SK-N-SH treated with all-trans-retinoic acid at 6 μM for 48 hours (cell line): Measurements from ENCODE around the gene TMEM81.

Experiments
- ATAC-seq: fragments of 200-7000 bp; cut with Tn5 transposase; 3 replicates; pipeline ENCODE4 v1.9.1; 2020; ENCODE audit warnings: mild to moderate bottlenecking, moderate library complexity
- ARNTL ChIP-seq: fragments of 450-650 bp; formaldehyde crosslinking; IDR thresholded peaks from 2 replicates; pipeline ENCODE4 v1.5.0; 2020; ENCODE audit warnings: low read depth, mild to moderate bottlenecking, moderate library complexity, borderline replicate concordance
- BACH2 ChIP-seq: fragments of 250-450 bp; sonication (Bioruptor Pico); IDR thresholded peaks from 2 replicates; pipeline ENCODE4 v1.9.0; 2021; ENCODE audit warnings: mild to moderate bottlenecking, borderline replicate concordance
- CSDC2 ChIP-seq: fragments of 250-450 bp; sonication (Bioruptor Pico); IDR thresholded peaks from 2 replicates; pipeline ENCODE4 v1.5.0; 2020; ENCODE audit warnings: mild to moderate bottlenecking, moderate library complexity
- ESRRG ChIP-seq: fragments of 250-450 bp; sonication (Bioruptor Pico); IDR thresholded peaks from 2 replicates; pipeline ENCODE4 v1.6.1; 2021; ENCODE audit warnings: mild to moderate bottlenecking
- GLIS3 ChIP-seq: fragments of 250-450 bp; sonication (Bioruptor Pico); IDR thresholded peaks from 2 replicates; pipeline ENCODE4 v1.5.0; 2020; ENCODE audit warnings: mild to moderate bottlenecking, moderate library complexity
- ISL1 ChIP-seq: fragments of 250-450 bp; sonication (Bioruptor Pico); IDR thresholded peaks from 2 replicates; pipeline ENCODE4 v2.1.2; 2022; ENCODE audit warnings: mild to moderate bottlenecking, moderate library complexity
- OSR1 ChIP-seq: fragments of 250-450 bp; sonication (Bioruptor Pico); IDR thresholded peaks from 2 replicates; pipeline ENCODE4 v1.8.0; 2022; ENCODE audit warnings: moderate library complexity, mild to moderate bottlenecking, inconsistent platforms
- PPARA ChIP-seq: fragments of 250-450 bp; sonication (Bioruptor Pico); IDR thresholded peaks from 2 replicates; pipeline ENCODE4 v1.5.0; 2020; ENCODE audit warnings: mild to moderate bottlenecking, borderline replicate concordance
- RARB ChIP-seq: fragments of 250-450 bp; sonication (Bioruptor Pico); IDR thresholded peaks from 2 replicates; pipeline ENCODE4 v1.8.0; 2021; ENCODE audit warnings: mild to moderate bottlenecking, moderate library complexity
- SNAI2 ChIP-seq: fragments of 250-450 bp; sonication (Bioruptor Pico); IDR thresholded peaks from 2 replicates; pipeline ENCODE4 v1.5.0; 2020; ENCODE audit warnings: mild to moderate bottlenecking, moderate library complexity
- TOX ChIP-seq: fragments of 250-450 bp; sonication (Bioruptor Pico); IDR thresholded peaks from 2 replicates; pipeline ENCODE4 v1.8.0; 2021; ENCODE audit warnings: mild to moderate bottlenecking, moderate library complexity, borderline replicate concordance
- ZC3H10 ChIP-seq: fragments of 250-450 bp; sonication (Bioruptor Pico); IDR thresholded peaks from 2 replicates; pipeline ENCODE4 v1.5.1; 2021; ENCODE audit warnings: mild to moderate bottlenecking, moderate library complexity
- ZFP3 ChIP-seq: fragments of 250-450 bp; sonication (Bioruptor Pico); IDR thresholded peaks from 2 replicates; pipeline ENCODE4 v1.5.0; 2020; ENCODE audit warnings: mild to moderate bottlenecking, moderate library complexity
- ZNF565 ChIP-seq: fragments of 450-650 bp; formaldehyde crosslinking; conservative IDR thresholded peaks from 2 replicates; pipeline ENCODE4 v1.5.0; 2020; ENCODE audit warnings: low read depth, mild to moderate bottlenecking, moderate library complexity
- ZNF70 ChIP-seq: fragments of 450-650 bp; formaldehyde crosslinking; IDR thresholded peaks from 2 replicates; pipeline ENCODE4 v1.5.0; 2020; ENCODE audit warnings: mild to moderate bottlenecking, moderate library complexity
- ZNF8 ChIP-seq: fragments of 450-650 bp; formaldehyde crosslinking; IDR thresholded peaks from 2 replicates; pipeline ENCODE4 v1.5.0; 2020; ENCODE audit warnings: mild to moderate bottlenecking, moderate library complexity
- TF ChIP-seq, protein P1 (sequence below): fragments of 250-450 bp; sonication (Bioruptor Pico); IDR thresholded peaks from 2 replicates; pipeline ENCODE4 v1.8.0; 2021; ENCODE audit warnings: low read depth, mild to moderate bottlenecking, moderate library complexity, borderline replicate concordance
- TF ChIP-seq, protein P2 (sequence below): fragments of 250-450 bp; sonication (Bioruptor Pico); IDR thresholded peaks from 2 replicates; pipeline ENCODE4 v1.5.1; 2020; ENCODE audit warnings: low read depth, mild to moderate bottlenecking, moderate library complexity
- TF ChIP-seq, protein P3 (sequence below): fragments of 250-450 bp; sonication (Bioruptor Pico); IDR thresholded peaks from 2 replicates; pipeline ENCODE4 v1.5.1; 2021; ENCODE audit warnings: mild to moderate bottlenecking, moderate library complexity
- TF ChIP-seq, protein P4 (sequence below): fragments of 250-450 bp; sonication (Bioruptor Pico); IDR thresholded peaks from 2 replicates; pipeline ENCODE4 v1.5.0; 2020; ENCODE audit warnings: mild to moderate bottlenecking, moderate library complexity

Gene TMEM81

DNA sequence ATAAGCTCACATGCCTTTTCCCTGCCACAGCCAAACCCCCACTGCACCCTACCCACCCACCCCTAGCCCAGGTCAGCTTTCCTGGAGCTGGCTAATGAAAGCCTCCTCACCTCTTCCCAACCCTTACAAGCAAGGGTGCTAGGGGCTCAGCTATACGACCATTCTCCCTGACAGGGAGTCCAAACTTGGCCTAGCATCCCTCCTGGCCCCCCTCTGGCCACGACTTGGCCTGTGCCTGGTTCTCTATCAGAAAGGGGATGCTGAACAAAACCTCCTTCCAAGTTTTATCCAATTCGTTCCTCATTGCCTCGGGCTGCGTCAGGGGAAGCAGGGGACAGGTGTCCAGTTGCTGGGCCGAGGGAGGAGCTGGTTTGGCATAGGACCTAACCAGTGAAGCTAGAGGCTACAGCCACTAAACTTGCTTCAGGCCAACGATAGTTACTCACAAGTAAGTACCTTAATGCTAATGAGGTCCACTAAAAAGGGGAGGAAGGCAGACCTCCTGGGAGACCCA lies 8.6 kb downstream of the TMEM81 start:
- no peak for ATAC-seq
- no peak for TF ChIP-seq GLIS3 (CRISPR knock-in tag)
- TF ChIP-seq ISL1 (CRISPR knock-in tag), result no peak
- TF ChIP-seq ZNF70 (CRISPR knock-in tag), result no peak
- no peak for TF ChIP-seq PPARA (CRISPR knock-in tag)
- no peak for TF ChIP-seq ZNF565 (CRISPR knock-in tag)
- TF ChIP-seq, protein P1, sequence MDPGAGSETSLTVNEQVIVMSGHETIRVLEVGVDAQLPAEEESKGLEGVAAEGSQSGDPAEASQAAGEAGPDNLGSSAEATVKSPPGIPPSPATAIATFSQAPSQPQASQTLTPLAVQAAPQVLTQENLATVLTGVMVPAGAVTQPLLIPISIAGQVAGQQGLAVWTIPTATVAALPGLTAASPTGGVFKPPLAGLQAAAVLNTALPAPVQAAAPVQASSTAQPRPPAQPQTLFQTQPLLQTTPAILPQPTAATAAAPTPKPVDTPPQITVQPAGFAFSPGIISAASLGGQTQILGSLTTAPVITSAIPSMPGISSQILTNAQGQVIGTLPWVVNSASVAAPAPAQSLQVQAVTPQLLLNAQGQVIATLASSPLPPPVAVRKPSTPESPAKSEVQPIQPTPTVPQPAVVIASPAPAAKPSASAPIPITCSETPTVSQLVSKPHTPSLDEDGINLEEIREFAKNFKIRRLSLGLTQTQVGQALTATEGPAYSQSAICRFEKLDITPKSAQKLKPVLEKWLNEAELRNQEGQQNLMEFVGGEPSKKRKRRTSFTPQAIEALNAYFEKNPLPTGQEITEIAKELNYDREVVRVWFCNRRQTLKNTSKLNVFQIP, result no peak
- TF ChIP-seq OSR1, result no peak
- no peak for TF ChIP-seq ARNTL (CRISPR knock-in tag)
- no peak for TF ChIP-seq ZC3H10 (CRISPR knock-in tag)
- TF ChIP-seq, protein P2, sequence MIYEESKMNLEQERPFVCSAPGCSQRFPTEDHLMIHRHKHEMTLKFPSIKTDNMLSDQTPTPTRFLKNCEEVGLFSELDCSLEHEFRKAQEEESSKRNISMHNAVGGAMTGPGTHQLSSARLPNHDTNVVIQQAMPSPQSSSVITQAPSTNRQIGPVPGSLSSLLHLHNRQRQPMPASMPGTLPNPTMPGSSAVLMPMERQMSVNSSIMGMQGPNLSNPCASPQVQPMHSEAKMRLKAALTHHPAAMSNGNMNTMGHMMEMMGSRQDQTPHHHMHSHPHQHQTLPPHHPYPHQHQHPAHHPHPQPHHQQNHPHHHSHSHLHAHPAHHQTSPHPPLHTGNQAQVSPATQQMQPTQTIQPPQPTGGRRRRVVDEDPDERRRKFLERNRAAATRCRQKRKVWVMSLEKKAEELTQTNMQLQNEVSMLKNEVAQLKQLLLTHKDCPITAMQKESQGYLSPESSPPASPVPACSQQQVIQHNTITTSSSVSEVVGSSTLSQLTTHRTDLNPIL, result no peak
- no peak for TF ChIP-seq TOX
- TF ChIP-seq RARB (CRISPR knock-in tag), result no peak
- no peak for TF ChIP-seq ZFP3
- TF ChIP-seq, protein P3, sequence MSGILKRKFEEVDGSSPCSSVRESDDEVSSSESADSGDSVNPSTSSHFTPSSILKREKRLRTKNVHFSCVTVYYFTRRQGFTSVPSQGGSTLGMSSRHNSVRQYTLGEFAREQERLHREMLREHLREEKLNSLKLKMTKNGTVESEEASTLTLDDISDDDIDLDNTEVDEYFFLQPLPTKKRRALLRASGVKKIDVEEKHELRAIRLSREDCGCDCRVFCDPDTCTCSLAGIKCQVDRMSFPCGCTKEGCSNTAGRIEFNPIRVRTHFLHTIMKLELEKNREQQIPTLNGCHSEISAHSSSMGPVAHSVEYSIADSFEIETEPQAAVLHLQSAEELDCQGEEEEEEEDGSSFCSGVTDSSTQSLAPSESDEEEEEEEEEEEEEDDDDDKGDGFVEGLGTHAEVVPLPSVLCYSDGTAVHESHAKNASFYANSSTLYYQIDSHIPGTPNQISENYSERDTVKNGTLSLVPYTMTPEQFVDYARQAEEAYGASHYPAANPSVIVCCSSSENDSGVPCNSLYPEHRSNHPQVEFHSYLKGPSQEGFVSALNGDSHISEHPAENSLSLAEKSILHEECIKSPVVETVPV (CRISPR knock-in tag), result no peak
- TF ChIP-seq SNAI2, result no peak
- TF ChIP-seq BACH2 (CRISPR knock-in tag), result no peak
- no peak for TF ChIP-seq CSDC2 (CRISPR knock-in tag)

DNA sequence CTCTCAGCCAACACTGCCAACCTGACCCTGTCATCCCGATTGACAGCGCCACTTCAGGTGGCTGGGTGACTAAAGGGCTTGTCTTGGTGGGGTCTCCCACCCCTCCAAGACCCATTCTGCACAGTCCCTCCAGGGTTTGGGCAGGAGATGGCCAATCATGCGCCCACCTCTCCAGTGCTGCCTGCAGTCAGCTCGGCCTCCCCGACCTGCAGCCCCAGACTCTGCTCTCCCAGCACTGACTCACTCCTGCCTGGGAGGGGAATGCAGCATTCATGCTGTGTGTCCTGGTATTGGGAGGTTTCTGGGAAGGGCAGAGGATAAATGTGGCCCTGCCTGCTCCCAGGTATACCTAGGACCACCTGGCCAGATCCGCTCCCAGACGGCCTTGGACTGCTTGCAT lies 9.7 kb downstream of the TMEM81 start:
- TF ChIP-seq, protein P2, result no peak
- ATAC-seq, result 0 out of 3 replicates have a peak, but pooled peaks have one; percentile 13

DNA sequence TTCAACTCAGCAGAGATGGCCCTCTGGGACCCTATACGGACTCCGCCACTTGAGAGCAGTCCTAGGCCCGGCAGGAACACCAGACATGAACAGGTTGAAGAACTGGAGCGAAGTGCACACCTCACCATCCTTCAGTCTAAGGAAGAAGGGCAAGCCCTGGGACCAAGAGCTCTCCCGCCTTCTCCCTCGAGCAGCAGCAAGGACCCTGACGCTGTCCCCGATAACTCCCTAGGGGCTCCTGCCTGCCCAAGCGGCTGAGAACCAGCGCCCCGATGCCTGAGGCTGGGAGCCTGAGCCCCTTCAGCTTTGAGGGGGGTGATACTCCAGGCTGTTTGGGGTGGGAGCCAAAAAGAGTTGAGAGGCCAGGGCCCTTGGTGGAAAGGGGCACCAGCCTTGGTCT lies 10.2 kb downstream of the TMEM81 start:
- no peak for ATAC-seq
- no peak for TF ChIP-seq PPARA (CRISPR knock-in tag)

DNA sequence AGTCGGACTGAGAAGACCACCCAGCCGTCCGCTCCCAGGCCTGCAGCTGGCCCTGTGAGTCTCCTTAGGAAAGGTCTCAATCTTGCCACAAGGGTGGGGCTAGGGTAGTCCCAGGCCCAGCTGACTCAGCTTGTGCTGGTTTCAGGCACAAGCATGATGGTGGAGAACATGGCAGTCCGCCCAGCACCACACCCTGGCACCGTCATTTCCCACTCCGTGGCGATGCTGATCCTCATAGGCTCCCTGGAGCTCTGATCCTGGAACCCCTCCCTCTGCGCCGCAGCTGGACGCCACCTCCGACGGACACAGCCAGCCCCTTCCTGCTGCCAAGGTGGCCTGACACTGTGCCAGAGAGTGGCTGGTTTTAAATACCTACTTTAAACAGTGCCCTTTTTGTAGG lies 10.7 kb downstream of the TMEM81 start:
- TF ChIP-seq ARNTL (CRISPR knock-in tag), result no peak
- ATAC-seq, result no peak

DNA sequence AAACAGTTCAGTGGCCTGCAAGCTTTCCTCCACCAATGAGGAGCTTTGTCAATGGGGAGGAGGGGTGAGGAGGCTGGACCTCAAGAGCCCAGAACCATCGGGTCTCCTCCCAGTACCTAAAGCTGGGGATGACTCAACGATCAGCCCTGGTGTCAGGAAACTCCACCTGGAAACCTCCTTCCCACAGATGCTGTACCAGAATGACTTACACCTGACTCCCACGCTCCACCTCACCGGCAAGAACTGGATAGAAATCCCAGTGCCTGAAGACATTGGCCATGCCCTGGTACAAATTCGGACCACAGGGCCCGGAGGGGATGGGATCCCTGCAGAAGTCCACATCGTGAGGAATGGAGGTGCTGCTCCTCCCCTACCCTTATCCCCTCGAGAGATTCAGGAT lies 11.4 kb downstream of the TMEM81 start:
- TF ChIP-seq ZC3H10 (CRISPR knock-in tag), result no peak
- no peak for TF ChIP-seq ZNF565 (CRISPR knock-in tag)
- no peak for TF ChIP-seq ZNF8 (CRISPR knock-in tag)
- TF ChIP-seq ESRRG (CRISPR knock-in tag), result no peak
- TF ChIP-seq, protein P1, result no peak
- TF ChIP-seq SNAI2, result no peak
- no peak for TF ChIP-seq TOX
- TF ChIP-seq ISL1 (CRISPR knock-in tag), result no peak
- TF ChIP-seq, protein P4, sequence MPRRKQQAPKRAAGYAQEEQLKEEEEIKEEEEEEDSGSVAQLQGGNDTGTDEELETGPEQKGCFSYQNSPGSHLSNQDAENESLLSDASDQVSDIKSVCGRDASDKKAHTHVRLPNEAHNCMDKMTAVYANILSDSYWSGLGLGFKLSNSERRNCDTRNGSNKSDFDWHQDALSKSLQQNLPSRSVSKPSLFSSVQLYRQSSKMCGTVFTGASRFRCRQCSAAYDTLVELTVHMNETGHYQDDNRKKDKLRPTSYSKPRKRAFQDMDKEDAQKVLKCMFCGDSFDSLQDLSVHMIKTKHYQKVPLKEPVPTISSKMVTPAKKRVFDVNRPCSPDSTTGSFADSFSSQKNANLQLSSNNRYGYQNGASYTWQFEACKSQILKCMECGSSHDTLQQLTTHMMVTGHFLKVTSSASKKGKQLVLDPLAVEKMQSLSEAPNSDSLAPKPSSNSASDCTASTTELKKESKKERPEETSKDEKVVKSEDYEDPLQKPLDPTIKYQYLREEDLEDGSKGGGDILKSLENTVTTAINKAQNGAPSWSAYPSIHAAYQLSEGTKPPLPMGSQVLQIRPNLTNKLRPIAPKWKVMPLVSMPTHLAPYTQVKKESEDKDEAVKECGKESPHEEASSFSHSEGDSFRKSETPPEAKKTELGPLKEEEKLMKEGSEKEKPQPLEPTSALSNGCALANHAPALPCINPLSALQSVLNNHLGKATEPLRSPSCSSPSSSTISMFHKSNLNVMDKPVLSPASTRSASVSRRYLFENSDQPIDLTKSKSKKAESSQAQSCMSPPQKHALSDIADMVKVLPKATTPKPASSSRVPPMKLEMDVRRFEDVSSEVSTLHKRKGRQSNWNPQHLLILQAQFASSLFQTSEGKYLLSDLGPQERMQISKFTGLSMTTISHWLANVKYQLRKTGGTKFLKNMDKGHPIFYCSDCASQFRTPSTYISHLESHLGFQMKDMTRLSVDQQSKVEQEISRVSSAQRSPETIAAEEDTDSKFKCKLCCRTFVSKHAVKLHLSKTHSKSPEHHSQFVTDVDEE (CRISPR knock-in tag), result no peak
- TF ChIP-seq ZFP3, result no peak
- TF ChIP-seq, protein P2, result no peak
- TF ChIP-seq, protein P3 (CRISPR knock-in tag), result no peak
- ATAC-seq, result no peak
